HCT116 (cell line): ENCODE data around the gene TGM2. TPM values are rescaled to one million over a fixed set of nuclear protein-coding genes. Genes with fewer than 3 reads are reported as not detected.

Experiments
- ATAC-seq: fragments of 200-7000 bp; cut with Tn5 transposase; 2 replicates; pipeline ENCODE4 v1.9.1; 2020; ENCODE audit warnings: mild to moderate bottlenecking, moderate library complexity
- BruUV-seq: library from RNA; stranded (reverse); fragments of 400-500 nt; replicated peaks from 2 replicates; lab custom pipeline; 2021; lab: Mats Ljungman, UMichigan
- CTCF ChIA-PET: fragments of 300-600 bp; sonication (Branson Sonifier 250); formaldehyde crosslinking; loops from one replicate; lab custom pipeline; 2021; ENCODE audit warnings: antibody characterized with exemption; lab: Charles Lee
- POLR2A ChIA-PET: fragments of 300-600, 350-600 bp; sonication (Branson Sonifier 250); formaldehyde crosslinking; loops from one replicate; lab custom pipeline; 2021; ENCODE audit warnings: antibody characterized with exemption; lab: Charles Lee
- RAD21 ChIA-PET, 2 experiments: fragments of 300-600 bp; sonication (Branson Sonifier 250); formaldehyde crosslinking; loops; one replicate each; lab custom pipeline; 2023; ENCODE audit warnings: low total read pairs in 2 of 2; ENCODE audit not compliant: uncharacterized antibody in 2 of 2, unreplicated experiment in 2 of 2, low non-redundant PET in 1 of 2; lab: Charles Lee
- DNase-seq: peaks from one replicate; pipeline ENCODE4 v3.0.0-alpha.2; 2010; ENCODE audit warnings: low read depth, low spot score
- H2AFZ ChIP-seq: fragments of 200-600 bp; shearing (Covaris generic), sonication (generic); 2 replicates; pipeline ENCODE4 v1.6.1; 2017; ENCODE audit warnings: low read depth, mixed run types, mixed read lengths, antibody characterized with exemption, low read length; ENCODE audit not compliant: poor library complexity, severe bottlenecking
- H3K27ac ChIP-seq: 2 replicates; pipeline ENCODE4 v1.5.1; 2012; ENCODE audit warnings: low read depth, low read length
- H3K27me3 ChIP-seq: fragments of 200-600 bp; sonication (generic); 2 replicates; pipeline ENCODE4 v1.6.1; 2016; ENCODE audit warnings: mixed run types, low read length, mixed read lengths; ENCODE audit not compliant: insufficient read depth
- H3K36me3 ChIP-seq, 2 experiments: fragments of 200-500 bp in 1 of 2; fragments of 200-600 bp in 1 of 2; sonication (Bioruptor generic) in 1 of 2; sonication (generic) in 1 of 2; 2 replicates each; pipeline versions ENCODE4 v1.5.1 to v1.6.1; 2014 to 2016; ENCODE audit warnings: low read length in 2 of 2, inconsistent platforms in 1 of 2, mixed read lengths in 1 of 2, mixed run types in 1 of 2; ENCODE audit not compliant: insufficient read depth in 2 of 2, control insufficient read depth in 1 of 2
- H3K4me1 ChIP-seq, 2 experiments: fragments of 200-600 bp in 1 of 2; sonication (generic) in 1 of 2; 2 replicates each; pipeline versions ENCODE4 v1.5.1 to v1.6.1; 2012 to 2017; ENCODE audit warnings: low read length in 2 of 2, inconsistent platforms in 1 of 2, mild to moderate bottlenecking in 1 of 2, mixed read lengths in 1 of 2, mixed run types in 1 of 2, moderate library complexity in 1 of 2; ENCODE audit not compliant: insufficient read depth in 2 of 2, control insufficient read depth in 1 of 2
- H3K4me2 ChIP-seq: fragments of 200-600 bp; sonication (generic); 2 replicates; pipeline ENCODE4 v1.6.1; 2017; ENCODE audit warnings: mixed run types, low read length, mixed read lengths
- H3K4me3 ChIP-seq, 2 experiments: fragments of 200-600 bp in 1 of 2; sonication (generic) in 1 of 2; replicated peaks in 1 of 2; 2 replicates each; pipeline ENCODE4 v1.5.1; 2011 to 2016; ENCODE audit warnings: low read length in 2 of 2, control low read depth in 1 of 2, low read depth in 1 of 2, mild to moderate bottlenecking in 1 of 2, mixed read lengths in 1 of 2, mixed run types in 1 of 2
- H3K79me2 ChIP-seq: fragments of 200-600 bp; sonication (generic); 2 replicates; pipeline ENCODE4 v1.6.1; 2017; ENCODE audit warnings: mild to moderate bottlenecking, mixed run types, low read length, moderate library complexity, mixed read lengths; ENCODE audit not compliant: insufficient read depth
- H3K9ac ChIP-seq: fragments of 200-600 bp; sonication (generic); 2 replicates; pipeline ENCODE4 v1.6.1; 2016; ENCODE audit warnings: low read length, mixed read lengths
- H3K9me2 ChIP-seq: fragments of 200-600 bp; sonication (generic), shearing (Covaris generic); 2 replicates; pipeline ENCODE4 v1.6.1; 2017; ENCODE audit warnings: mixed run types, mild to moderate bottlenecking, moderate library complexity; ENCODE audit not compliant: insufficient read depth
- H3K9me3 ChIP-seq, 2 experiments: fragments of 200-500 bp in 1 of 2; fragments of 200-600 bp in 1 of 2; sonication (Bioruptor generic) in 1 of 2; sonication (generic) in 1 of 2; 2 replicates each; pipeline ENCODE4 v1.6.1; 2014 to 2017; ENCODE audit warnings: low read length in 2 of 2, mixed read lengths in 2 of 2, inconsistent platforms in 1 of 2, low read depth in 1 of 2, mild to moderate bottlenecking in 1 of 2, mixed run types in 1 of 2, moderate library complexity in 1 of 2; ENCODE audit not compliant: control insufficient read depth in 1 of 2, insufficient read depth in 1 of 2
- H4K20me1 ChIP-seq: fragments of 200-600 bp; sonication (generic), shearing (Covaris generic); 2 replicates; pipeline ENCODE4 v1.6.1; 2017; ENCODE audit warnings: mixed run types, mild to moderate bottlenecking, moderate library complexity; ENCODE audit not compliant: insufficient read depth
- CBX3 ChIP-seq: IDR thresholded peaks from 2 replicates; pipeline ENCODE4 v1.6.1; 2012; ENCODE audit warnings: low read depth
- EZH2phosphoT487 ChIP-seq: fragments of 200-600 bp; IDR thresholded peaks from 2 replicates; pipeline ENCODE4 v1.6.1; 2018; ENCODE audit warnings: antibody characterized with exemption, borderline replicate concordance
- POLR2A ChIP-seq: IDR thresholded peaks from 2 replicates; pipeline ENCODE4 v1.7.0; 2011; ENCODE audit warnings: borderline replicate concordance; ENCODE audit not compliant: insufficient read depth, insufficient read length; ENCODE audit errors: extremely low read depth
- TCF7L2 ChIP-seq: IDR thresholded peaks from 2 replicates; pipeline ENCODE4 v1.7.0; 2011; ENCODE audit warnings: borderline replicate concordance, inconsistent platforms; ENCODE audit not compliant: insufficient read depth, insufficient read length; ENCODE audit errors: extremely low read depth
- intact Hi-C: fragments of 100-400 bp; cut with micrococcal nuclease; formaldehyde crosslinking; loops from 2 replicates; pipeline ENCODE4 v1.10.0; 2022
- total RNA-seq: library from RNA; stranded (reverse); gene quantifications from one replicate; pipeline ENCODE4 v1.2.1, GENCODE V29; 2021; ENCODE audit not compliant: unreplicated experiment
- TF ChIP-seq, protein P1 (sequence below): IDR thresholded peaks from 2 replicates; pipeline ENCODE4 v1.6.1; 2012
- TF ChIP-seq, protein P2 (sequence below): IDR thresholded peaks from 2 replicates; pipeline ENCODE4 v1.6.1; 2012; ENCODE audit warnings: low read depth

TGM2 gene
- total RNA-seq, 1 experiment from 2014 or later = 6.1 TPM

DNA sequence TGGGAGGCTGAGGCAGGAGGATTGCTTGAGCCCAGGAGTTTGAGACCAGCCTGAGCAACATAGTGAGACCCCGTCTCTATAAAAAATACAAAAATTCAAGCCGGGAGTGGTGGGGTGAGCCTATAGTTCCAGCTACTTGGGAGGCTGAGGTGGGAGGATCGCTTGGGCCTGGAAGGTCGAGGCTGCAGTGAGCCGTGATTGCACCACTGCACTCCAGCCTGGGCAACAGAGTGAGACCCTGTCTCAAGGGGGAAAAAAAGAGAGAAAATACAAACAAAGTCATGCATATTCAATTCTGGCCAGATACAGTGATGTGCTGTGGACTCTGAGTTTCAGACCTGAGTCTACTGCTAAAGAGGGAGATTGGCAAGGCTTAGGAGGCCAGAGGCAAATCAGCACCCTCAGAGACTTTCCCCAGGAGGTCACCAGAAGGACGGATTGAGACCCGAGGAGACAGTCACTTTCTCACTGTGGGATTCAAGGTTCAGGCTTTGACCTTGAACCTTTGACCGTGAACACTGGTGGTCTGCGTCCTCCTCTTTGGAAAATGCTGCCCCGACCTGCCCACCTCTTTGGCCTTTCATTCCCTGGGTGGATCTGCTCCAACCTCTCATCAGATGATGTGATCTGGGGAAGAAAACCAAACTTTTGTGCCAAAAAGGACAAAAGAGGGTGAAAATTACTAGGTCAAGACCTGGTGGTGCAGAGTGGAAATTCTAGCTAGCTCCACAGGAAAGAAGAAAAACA lies 31.2 kb downstream of the TGM2 start:
- ATAC-seq = no peak
- no peaks in the 10 kb centered on the region for H3K27me3 ChIP-seq
- TF ChIP-seq TCF7L2 (no peak), CBX3 (no peak), EZH2phosphoT487 (no peak), POLR2A (no peak)
- TF ChIP-seq, protein P1, sequence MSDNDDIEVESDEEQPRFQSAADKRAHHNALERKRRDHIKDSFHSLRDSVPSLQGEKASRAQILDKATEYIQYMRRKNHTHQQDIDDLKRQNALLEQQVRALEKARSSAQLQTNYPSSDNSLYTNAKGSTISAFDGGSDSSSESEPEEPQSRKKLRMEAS = no peak
- TF ChIP-seq, protein P2, sequence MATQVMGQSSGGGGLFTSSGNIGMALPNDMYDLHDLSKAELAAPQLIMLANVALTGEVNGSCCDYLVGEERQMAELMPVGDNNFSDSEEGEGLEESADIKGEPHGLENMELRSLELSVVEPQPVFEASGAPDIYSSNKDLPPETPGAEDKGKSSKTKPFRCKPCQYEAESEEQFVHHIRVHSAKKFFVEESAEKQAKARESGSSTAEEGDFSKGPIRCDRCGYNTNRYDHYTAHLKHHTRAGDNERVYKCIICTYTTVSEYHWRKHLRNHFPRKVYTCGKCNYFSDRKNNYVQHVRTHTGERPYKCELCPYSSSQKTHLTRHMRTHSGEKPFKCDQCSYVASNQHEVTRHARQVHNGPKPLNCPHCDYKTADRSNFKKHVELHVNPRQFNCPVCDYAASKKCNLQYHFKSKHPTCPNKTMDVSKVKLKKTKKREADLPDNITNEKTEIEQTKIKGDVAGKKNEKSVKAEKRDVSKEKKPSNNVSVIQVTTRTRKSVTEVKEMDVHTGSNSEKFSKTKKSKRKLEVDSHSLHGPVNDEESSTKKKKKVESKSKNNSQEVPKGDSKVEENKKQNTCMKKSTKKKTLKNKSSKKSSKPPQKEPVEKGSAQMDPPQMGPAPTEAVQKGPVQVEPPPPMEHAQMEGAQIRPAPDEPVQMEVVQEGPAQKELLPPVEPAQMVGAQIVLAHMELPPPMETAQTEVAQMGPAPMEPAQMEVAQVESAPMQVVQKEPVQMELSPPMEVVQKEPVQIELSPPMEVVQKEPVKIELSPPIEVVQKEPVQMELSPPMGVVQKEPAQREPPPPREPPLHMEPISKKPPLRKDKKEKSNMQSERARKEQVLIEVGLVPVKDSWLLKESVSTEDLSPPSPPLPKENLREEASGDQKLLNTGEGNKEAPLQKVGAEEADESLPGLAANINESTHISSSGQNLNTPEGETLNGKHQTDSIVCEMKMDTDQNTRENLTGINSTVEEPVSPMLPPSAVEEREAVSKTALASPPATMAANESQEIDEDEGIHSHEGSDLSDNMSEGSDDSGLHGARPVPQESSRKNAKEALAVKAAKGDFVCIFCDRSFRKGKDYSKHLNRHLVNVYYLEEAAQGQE = no peak
- TF ChIP-seq, all 23 proteins: peak for 0
- intact Hi-C loops = no loop called here
- Histone ChIP-seq H3K4me3 (no peak overlapping the region), H3K36me3 (no peaks in the 10 kb centered on the region), H3K9me2 (no peaks in the 10 kb centered on the region), H3K9ac (no peak overlapping the region), H3K4me1 (peaks cover 17 to 19% of the 10 kb centered on the region in 2 experiments), H3K4me2 (peak overlapping the region; percentile 27), H3K9me3 (no peaks in the 10 kb centered on the region), H3K27ac (peak overlapping the region; percentile 3; the same call in 1 of the 2 replicates), H2AFZ (no peak overlapping the region), H4K20me1 (no peaks in the 10 kb centered on the region), H3K79me2 (no peaks in the 10 kb centered on the region)
- DNase-seq = no peak
- ChIA-PET RAD21 (no interaction called here), CTCF (no interaction called here), POLR2A (no interaction called here)
- no TSS peak for BruUV-seq
